ENCODE results near the gene SRSF4.

DNA sequence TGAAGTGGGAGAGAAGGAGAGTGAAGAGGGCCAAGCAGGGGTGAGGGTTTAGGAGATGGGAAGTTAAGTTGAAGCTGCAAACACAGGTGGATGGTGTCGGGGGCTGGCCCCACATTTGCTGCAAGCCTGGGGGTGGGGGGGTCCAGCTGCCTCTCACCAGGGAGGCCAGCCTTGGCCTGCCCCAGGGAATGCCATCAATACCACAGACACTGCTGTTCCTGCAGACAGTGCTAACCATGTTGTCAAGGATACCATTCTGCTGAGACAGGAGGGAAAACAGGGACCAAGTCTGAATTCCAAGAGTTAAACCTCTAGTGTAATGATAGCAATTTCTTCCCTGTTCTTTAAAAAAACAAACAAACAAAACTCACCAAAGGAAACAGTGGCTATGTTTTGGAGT is 41.0 kb upstream of the SRSF4 start:
- TF ChIP-seq EZH2 (IDR thresholded peaks at IDR 0.05) (no peak), SIN3A (IDR thresholded peaks at IDR 0.05; ENCODE audit: low read depth) (no peak), RAD21 (IDR thresholded peaks at IDR 0.05; ENCODE audit: low read depth) (no peak), JUND (IDR thresholded peaks at IDR 0.05) (no peak), YY1 (IDR thresholded peaks at IDR 0.05; ENCODE audit: extremely low read depth, insufficient replicate concordance, low read depth, low read length) (no peak), POLR2A (IDR thresholded peaks at IDR 0.05; ENCODE audit: borderline replicate concordance, extremely low read depth, insufficient read depth, insufficient read length) (no peak), POLR2AphosphoS5 (IDR thresholded peaks at IDR 0.05; ENCODE audit: low read depth, low read length) (no peak)
- TF ChIP-seq, protein P1, sequence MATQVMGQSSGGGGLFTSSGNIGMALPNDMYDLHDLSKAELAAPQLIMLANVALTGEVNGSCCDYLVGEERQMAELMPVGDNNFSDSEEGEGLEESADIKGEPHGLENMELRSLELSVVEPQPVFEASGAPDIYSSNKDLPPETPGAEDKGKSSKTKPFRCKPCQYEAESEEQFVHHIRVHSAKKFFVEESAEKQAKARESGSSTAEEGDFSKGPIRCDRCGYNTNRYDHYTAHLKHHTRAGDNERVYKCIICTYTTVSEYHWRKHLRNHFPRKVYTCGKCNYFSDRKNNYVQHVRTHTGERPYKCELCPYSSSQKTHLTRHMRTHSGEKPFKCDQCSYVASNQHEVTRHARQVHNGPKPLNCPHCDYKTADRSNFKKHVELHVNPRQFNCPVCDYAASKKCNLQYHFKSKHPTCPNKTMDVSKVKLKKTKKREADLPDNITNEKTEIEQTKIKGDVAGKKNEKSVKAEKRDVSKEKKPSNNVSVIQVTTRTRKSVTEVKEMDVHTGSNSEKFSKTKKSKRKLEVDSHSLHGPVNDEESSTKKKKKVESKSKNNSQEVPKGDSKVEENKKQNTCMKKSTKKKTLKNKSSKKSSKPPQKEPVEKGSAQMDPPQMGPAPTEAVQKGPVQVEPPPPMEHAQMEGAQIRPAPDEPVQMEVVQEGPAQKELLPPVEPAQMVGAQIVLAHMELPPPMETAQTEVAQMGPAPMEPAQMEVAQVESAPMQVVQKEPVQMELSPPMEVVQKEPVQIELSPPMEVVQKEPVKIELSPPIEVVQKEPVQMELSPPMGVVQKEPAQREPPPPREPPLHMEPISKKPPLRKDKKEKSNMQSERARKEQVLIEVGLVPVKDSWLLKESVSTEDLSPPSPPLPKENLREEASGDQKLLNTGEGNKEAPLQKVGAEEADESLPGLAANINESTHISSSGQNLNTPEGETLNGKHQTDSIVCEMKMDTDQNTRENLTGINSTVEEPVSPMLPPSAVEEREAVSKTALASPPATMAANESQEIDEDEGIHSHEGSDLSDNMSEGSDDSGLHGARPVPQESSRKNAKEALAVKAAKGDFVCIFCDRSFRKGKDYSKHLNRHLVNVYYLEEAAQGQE (IDR thresholded peaks at IDR 0.05; ENCODE audit: low read depth): no peak
- TF ChIP-seq, protein P2, sequence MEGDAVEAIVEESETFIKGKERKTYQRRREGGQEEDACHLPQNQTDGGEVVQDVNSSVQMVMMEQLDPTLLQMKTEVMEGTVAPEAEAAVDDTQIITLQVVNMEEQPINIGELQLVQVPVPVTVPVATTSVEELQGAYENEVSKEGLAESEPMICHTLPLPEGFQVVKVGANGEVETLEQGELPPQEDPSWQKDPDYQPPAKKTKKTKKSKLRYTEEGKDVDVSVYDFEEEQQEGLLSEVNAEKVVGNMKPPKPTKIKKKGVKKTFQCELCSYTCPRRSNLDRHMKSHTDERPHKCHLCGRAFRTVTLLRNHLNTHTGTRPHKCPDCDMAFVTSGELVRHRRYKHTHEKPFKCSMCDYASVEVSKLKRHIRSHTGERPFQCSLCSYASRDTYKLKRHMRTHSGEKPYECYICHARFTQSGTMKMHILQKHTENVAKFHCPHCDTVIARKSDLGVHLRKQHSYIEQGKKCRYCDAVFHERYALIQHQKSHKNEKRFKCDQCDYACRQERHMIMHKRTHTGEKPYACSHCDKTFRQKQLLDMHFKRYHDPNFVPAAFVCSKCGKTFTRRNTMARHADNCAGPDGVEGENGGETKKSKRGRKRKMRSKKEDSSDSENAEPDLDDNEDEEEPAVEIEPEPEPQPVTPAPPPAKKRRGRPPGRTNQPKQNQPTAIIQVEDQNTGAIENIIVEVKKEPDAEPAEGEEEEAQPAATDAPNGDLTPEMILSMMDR (IDR thresholded peaks at IDR 0.05 in 2 of 3, conservative IDR thresholded peaks at IDR 0.05 in 1 of 3; ENCODE audit: borderline replicate concordance in 1 of 3, insufficient read depth in 1 of 3, low read depth in 2 of 3, low read length in 2 of 3): no peak

Measured in HCT116 (cell line).